Measurements from ENCODE around the gene LENG1.
"Not testable (repeated sequence)": the region's sequence is repeated elsewhere in the genome, so short reads cannot be mapped to it uniquely, and the experiment has no call there.

Gene LENG1

GRCh38 chr19:54159352-54160181 is at the start of gene LENG1:
Gene LENG1 (minus strand): TSS chr19:54159721. CDS start chr19:54159695, 26 bp downstream.
- Mint-ChIP-seq H3K36me3 (peaks cover 10 to 18% of the 10 kb centered on the region in 2 donors), H3K4me3 (peak within 1 kb of the TSS; percentile 89 to 95), H3K27me3 (peaks cover 12 to 14% of the 10 kb centered on the region in 2 donors), H3K27ac (peak within 1 kb of the TSS; percentile 100), H3K4me1 (peaks cover 39 to 56% of the 10 kb centered on the region in 2 donors), H3K9me3 (no peaks in the 10 kb centered on the region)
- DNase-seq (peak; percentile 100), ATAC-seq (replicated peaks) (peak; percentile 91 to 93)

- Mint-ChIP-seq H3K36me3 (peaks cover 71 to 81% of the 10 kb centered on the region in 2 donors), H3K4me1 (peaks cover 57 to 77% of the 10 kb centered on the region in 2 donors), H3K9me3 (peaks cover 0 to 5% of the 10 kb centered on the region in 2 donors), H3K27me3 (no peaks in the 10 kb centered on the region), H3K4me3 (peak overlapping the region; percentile 68 to 82), H3K27ac (peak overlapping the region; percentile 99)
- ATAC-seq (replicated peaks): no peak
- DNase-seq: no peak
Measured at GRCh38 chr19:54208784-54209057, 49.2 kb upstream of the LENG1 start.

- Mint-ChIP-seq H3K27ac (peak overlapping the region; percentile 99), H3K4me3 (peak overlapping the region; percentile 68 to 82), H3K27me3 (no peaks in the 10 kb centered on the region), H3K4me1 (peaks cover 58 to 82% of the 10 kb centered on the region in 2 donors), H3K9me3 (peaks cover 0 to 5% of the 10 kb centered on the region in 2 donors), H3K36me3 (peaks cover 74 to 84% of the 10 kb centered on the region in 2 donors)
- ATAC-seq (replicated peaks) (peak; percentile 73 to 78), DNase-seq (peak; percentile 81)
Measured at GRCh38 chr19:54207983-54208783, 48.7 kb upstream of the LENG1 start.

GRCh38 chr19:54207676-54207982 is 48.1 kb upstream of the LENG1 start:
- Mint-ChIP-seq H3K4me1 (peaks cover 60 to 88% of the 10 kb centered on the region in 2 donors), H3K36me3 (peaks cover 75 to 84% of the 10 kb centered on the region in 2 donors), H3K4me3 (peak overlapping the region; percentile 68 to 82), H3K27ac (peak overlapping the region; percentile 99), H3K9me3 (peaks cover 0 to 5% of the 10 kb centered on the region in 2 donors), H3K27me3 (no peaks in the 10 kb centered on the region)
- DNase-seq (no peak), ATAC-seq (replicated peaks) (peak; percentile 5 to 12)

- peak overlapping the region; percentile 99 for H3K27ac Mint-ChIP-seq
- peaks cover 76 to 87% of the 10 kb centered on the region in 2 donors for H3K36me3 Mint-ChIP-seq
- H3K27me3 Mint-ChIP-seq; DNase-seq; H3K9me3 Mint-ChIP-seq; ATAC-seq (replicated peaks): not testable (repeated sequence)
- peaks cover 62 to 92% of the 10 kb centered on the region in 2 donors for H3K4me1 Mint-ChIP-seq
- peak overlapping the region; percentile 68 to 82 for H3K4me3 Mint-ChIP-seq
Measured at GRCh38 chr19:54207193-54207592, 47.7 kb upstream of the LENG1 start.

GRCh38 chr19:54206831-54207177 is 47.3 kb upstream of the LENG1 start:
- Mint-ChIP-seq H3K9me3 (peaks cover 0 to 5% of the 10 kb centered on the region in 2 donors), H3K36me3 (peaks cover 77 to 88% of the 10 kb centered on the region in 2 donors)
- no peak for DNase-seq

GRCh38 chr19:54206030-54206830 is 46.7 kb upstream of the LENG1 start:
- ATAC-seq (replicated peaks) (no peak), DNase-seq (no peak)
- Mint-ChIP-seq H3K9me3 (peaks cover 0 to 4% of the 10 kb centered on the region in 2 donors), H3K36me3 (peaks cover 81 to 92% of the 10 kb centered on the region in 2 donors), H3K4me1 (peaks cover 61 to 97% of the 10 kb centered on the region in 2 donors), H3K27me3 (no peaks in the 10 kb centered on the region), H3K4me3 (peak overlapping the region; percentile 68 to 82), H3K27ac (peak overlapping the region; percentile 59)

More at GRCh38 chr19:54206831-54207177, 47.3 kb upstream of the LENG1 start:
- ATAC-seq (replicated peaks): no peak
- peak overlapping the region; percentile 42 for H3K27ac Mint-ChIP-seq
- peak overlapping the region; percentile 68 to 82 for H3K4me3 Mint-ChIP-seq
- H3K4me1 Mint-ChIP-seq: peaks cover 62 to 96% of the 10 kb centered on the region in 2 donors
- no peaks in the 10 kb centered on the region for H3K27me3 Mint-ChIP-seq

GRCh38 chr19:54204767-54205468 is 45.4 kb upstream of the LENG1 start:
- no peak for ATAC-seq (replicated peaks)
- Mint-ChIP-seq H3K9me3 (no peaks in the 10 kb centered on the region), H3K4me3 (peak overlapping the region; percentile 51 to 69)

GRCh38 chr19:54203151-54203611 is 43.7 kb upstream of the LENG1 start:
- peaks cover 45 to 81% of the 10 kb centered on the region in 2 donors for H3K4me1 Mint-ChIP-seq
- H3K36me3 Mint-ChIP-seq: peaks cover 65 to 78% of the 10 kb centered on the region in 2 donors
- DNase-seq (no peak), ATAC-seq (replicated peaks) (no peak)
- H3K4me3 Mint-ChIP-seq: peak overlapping the region; percentile 94 to 100
- peak overlapping the region; percentile 83 for H3K27ac Mint-ChIP-seq
- H3K9me3 Mint-ChIP-seq: no peaks in the 10 kb centered on the region
- H3K27me3 Mint-ChIP-seq: no peaks in the 10 kb centered on the region

More at GRCh38 chr19:54204767-54205468, 45.4 kb upstream of the LENG1 start:
- Mint-ChIP-seq H3K36me3 (peaks cover 77 to 90% of the 10 kb centered on the region in 2 donors), H3K27me3 (no peaks in the 10 kb centered on the region), H3K27ac (peak overlapping the region; percentile 87), H3K4me1 (peaks cover 57 to 92% of the 10 kb centered on the region in 2 donors)
- no peak for DNase-seq

GRCh38 chr19:54201980-54202379 is 42.5 kb upstream of the LENG1 start:
- no peaks in the 10 kb centered on the region for H3K9me3 Mint-ChIP-seq
- peak overlapping the region; percentile 100 for H3K27ac Mint-ChIP-seq
- H3K4me1 Mint-ChIP-seq: peaks cover 36 to 69% of the 10 kb centered on the region in 2 donors
- no peak for ATAC-seq (replicated peaks)
- H3K27me3 Mint-ChIP-seq: no peaks in the 10 kb centered on the region
- DNase-seq: no peak
- peak overlapping the region; percentile 94 to 100 for H3K4me3 Mint-ChIP-seq
- H3K36me3 Mint-ChIP-seq: peaks cover 58 to 72% of the 10 kb centered on the region in 2 donors

- no peak for ATAC-seq (replicated peaks)
- peaks cover 51 to 66% of the 10 kb centered on the region in 2 donors for H3K36me3 Mint-ChIP-seq
- H3K27ac Mint-ChIP-seq: peak overlapping the region; percentile 100
- no peaks in the 10 kb centered on the region for H3K27me3 Mint-ChIP-seq
- no peak for DNase-seq
- no peaks in the 10 kb centered on the region for H3K9me3 Mint-ChIP-seq
- peak overlapping the region; percentile 94 to 100 for H3K4me3 Mint-ChIP-seq
- peaks cover 29 to 61% of the 10 kb centered on the region in 2 donors for H3K4me1 Mint-ChIP-seq
Measured at GRCh38 chr19:54201172-54201701, 41.7 kb upstream of the LENG1 start.

GRCh38 chr19:54199401-54199800 is 39.9 kb upstream of the LENG1 start:
- no peaks in the 10 kb centered on the region for H3K9me3 Mint-ChIP-seq
- peak overlapping the region; percentile 45 for H3K27ac Mint-ChIP-seq
- ATAC-seq (replicated peaks): no peak
- DNase-seq: no peak
- no peaks in the 10 kb centered on the region for H3K27me3 Mint-ChIP-seq
- H3K36me3 Mint-ChIP-seq: peaks cover 40 to 59% of the 10 kb centered on the region in 2 donors
- peak overlapping the region; percentile 71 to 78 for H3K4me3 Mint-ChIP-seq
- peaks cover 20 to 43% of the 10 kb centered on the region in 2 donors for H3K4me1 Mint-ChIP-seq

GRCh38 chr19:54197121-54197520 is 37.6 kb upstream of the LENG1 start:
- Mint-ChIP-seq H3K36me3 (peaks cover 25 to 44% of the 10 kb centered on the region in 2 donors), H3K4me3 (no peak overlapping the region), H3K27me3 (no peaks in the 10 kb centered on the region), H3K27ac (no peak overlapping the region), H3K4me1 (peaks cover 18 to 33% of the 10 kb centered on the region in 2 donors), H3K9me3 (no peaks in the 10 kb centered on the region)
- DNase-seq (no peak), ATAC-seq (replicated peaks) (no peak)

All from stimulated activated naive B cell treated with anti-CD40 and anti-IgM and Interleukin-4, amounts not matched to agents 10 μg/mL and 1 μg/mL and 100 μg/mL, for 72 hours (primary cell).